ENCODE measurements around the gene RALB. TPM values are rescaled to one million over a fixed set of nuclear protein-coding genes. Genes with fewer than 3 reads are reported as not detected.

RALB gene
- total RNA-seq, 1 experiment from 2014 or later = 17.1 TPM

DNA sequence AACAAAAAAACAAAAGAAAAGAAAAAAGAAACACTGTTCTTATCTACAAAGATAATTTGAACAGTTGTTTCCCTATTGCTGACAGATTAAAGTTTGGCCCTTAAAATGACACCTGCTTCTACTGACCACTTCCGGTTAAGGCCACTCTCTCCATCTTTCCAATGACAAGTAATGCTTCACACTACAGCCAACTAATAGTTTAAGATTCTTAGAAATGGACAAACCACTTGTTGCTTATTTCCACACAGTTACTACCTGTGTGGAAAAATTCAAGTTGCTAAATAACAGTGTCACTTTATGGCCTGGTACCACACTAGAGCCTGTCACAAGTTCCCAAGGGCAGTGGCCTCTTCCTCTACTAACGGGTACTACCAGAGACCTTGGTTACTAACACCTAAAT lies 31.9 kb upstream of the RALB start:
- POLR2A ChIA-PET = no interaction called here
- Mint-ChIP-seq H3K27me3 (ENCODE audit: low read depth) (peaks cover 41% of the 10 kb centered on the region), H3K9me3 (peaks cover 11% of the 10 kb centered on the region), H3K27ac (no peak overlapping the region), H3K4me1 (peaks cover 15% of the 10 kb centered on the region), H3K36me3 (peaks cover 22% of the 10 kb centered on the region), H3K4me3 (no peak overlapping the region)
- ATAC-seq (no peak), DNase-seq (ENCODE audit: low spot score) (no peak)
- TF ChIP-seq, protein P1, sequence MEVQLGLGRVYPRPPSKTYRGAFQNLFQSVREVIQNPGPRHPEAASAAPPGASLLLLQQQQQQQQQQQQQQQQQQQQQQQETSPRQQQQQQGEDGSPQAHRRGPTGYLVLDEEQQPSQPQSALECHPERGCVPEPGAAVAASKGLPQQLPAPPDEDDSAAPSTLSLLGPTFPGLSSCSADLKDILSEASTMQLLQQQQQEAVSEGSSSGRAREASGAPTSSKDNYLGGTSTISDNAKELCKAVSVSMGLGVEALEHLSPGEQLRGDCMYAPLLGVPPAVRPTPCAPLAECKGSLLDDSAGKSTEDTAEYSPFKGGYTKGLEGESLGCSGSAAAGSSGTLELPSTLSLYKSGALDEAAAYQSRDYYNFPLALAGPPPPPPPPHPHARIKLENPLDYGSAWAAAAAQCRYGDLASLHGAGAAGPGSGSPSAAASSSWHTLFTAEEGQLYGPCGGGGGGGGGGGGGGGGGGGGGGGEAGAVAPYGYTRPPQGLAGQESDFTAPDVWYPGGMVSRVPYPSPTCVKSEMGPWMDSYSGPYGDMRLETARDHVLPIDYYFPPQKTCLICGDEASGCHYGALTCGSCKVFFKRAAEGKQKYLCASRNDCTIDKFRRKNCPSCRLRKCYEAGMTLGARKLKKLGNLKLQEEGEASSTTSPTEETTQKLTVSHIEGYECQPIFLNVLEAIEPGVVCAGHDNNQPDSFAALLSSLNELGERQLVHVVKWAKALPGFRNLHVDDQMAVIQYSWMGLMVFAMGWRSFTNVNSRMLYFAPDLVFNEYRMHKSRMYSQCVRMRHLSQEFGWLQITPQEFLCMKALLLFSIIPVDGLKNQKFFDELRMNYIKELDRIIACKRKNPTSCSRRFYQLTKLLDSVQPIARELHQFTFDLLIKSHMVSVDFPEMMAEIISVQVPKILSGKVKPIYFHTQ (CRISPR knock-in tag; IDR thresholded peaks at IDR 0.05) = no peak
- TF ChIP-seq, protein P2, sequence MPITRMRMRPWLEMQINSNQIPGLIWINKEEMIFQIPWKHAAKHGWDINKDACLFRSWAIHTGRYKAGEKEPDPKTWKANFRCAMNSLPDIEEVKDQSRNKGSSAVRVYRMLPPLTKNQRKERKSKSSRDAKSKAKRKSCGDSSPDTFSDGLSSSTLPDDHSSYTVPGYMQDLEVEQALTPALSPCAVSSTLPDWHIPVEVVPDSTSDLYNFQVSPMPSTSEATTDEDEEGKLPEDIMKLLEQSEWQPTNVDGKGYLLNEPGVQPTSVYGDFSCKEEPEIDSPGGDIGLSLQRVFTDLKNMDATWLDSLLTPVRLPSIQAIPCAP (CRISPR knock-in tag; IDR thresholded peaks at IDR 0.05) = no peak
- TF ChIP-seq HMGA2 (CRISPR knock-in tag; IDR thresholded peaks at IDR 0.05) (no peak), ZNF138 (CRISPR knock-in tag; conservative IDR thresholded peaks at IDR 0.05) (no peak), NR3C1 (CRISPR knock-in tag; conservative IDR thresholded peaks at IDR 0.05; ENCODE audit: low read depth) (no peak)
- TF ChIP-seq, protein P3, sequence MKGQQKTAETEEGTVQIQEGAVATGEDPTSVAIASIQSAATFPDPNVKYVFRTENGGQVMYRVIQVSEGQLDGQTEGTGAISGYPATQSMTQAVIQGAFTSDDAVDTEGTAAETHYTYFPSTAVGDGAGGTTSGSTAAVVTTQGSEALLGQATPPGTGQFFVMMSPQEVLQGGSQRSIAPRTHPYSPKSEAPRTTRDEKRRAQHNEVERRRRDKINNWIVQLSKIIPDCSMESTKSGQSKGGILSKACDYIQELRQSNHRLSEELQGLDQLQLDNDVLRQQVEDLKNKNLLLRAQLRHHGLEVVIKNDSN (CRISPR knock-in tag; IDR thresholded peaks at IDR 0.05) = no peak
- CTCF ChIA-PET = no interaction called here

- Mint-ChIP-seq H3K4me1 (peaks cover 11% of the 10 kb centered on the region), H3K27ac (no peak overlapping the region), H3K36me3 (peaks cover 22% of the 10 kb centered on the region), H3K9me3 (peaks cover 11% of the 10 kb centered on the region), H3K4me3 (peak overlapping the region; percentile 34; the same call in 1 of the 2 replicates), H3K27me3 (ENCODE audit: low read depth) (peaks cover 48% of the 10 kb centered on the region)
- no peak for DNase-seq (ENCODE audit: low spot score)
- CTCF ChIA-PET = no interaction called here
- no peak for ATAC-seq
- POLR2A ChIA-PET = no interaction called here
- TF ChIP-seq, protein P4, sequence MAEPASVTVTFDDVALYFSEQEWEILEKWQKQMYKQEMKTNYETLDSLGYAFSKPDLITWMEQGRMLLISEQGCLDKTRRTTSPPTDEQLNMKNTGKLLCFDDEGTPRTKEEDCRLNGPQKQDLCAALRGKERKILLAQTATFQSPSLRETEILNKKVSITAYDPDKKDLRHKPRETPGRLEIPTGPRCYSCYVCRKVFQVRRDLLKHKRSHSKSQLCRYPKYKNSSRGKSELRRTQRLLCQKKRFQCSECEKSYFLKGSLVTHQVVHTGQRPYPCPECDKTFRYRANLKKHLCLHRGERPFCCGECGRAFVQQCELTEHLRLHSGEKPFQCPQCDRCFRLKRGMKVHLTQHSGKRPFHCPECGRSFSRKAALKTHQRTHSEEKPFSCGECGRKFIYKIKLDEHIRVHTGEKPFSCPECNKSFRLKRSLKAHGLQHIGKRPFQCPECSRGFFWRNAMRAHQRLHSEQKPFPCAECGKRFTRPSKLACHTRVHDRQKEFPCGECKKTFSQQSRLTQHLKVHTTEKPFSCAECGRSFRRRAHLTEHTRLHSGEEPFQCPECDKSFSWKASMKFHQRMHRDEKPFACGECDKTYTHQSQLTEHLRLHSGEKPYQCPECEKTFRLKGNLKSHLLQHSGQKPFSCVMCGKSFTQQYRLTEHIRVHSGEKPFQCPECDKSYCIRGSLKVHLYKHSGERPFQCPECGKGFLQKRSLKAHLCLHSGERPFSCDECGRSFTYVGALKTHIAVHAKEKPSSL (CRISPR knock-in tag; conservative IDR thresholded peaks at IDR 0.05) = no peak
- TF ChIP-seq, protein P1 (CRISPR knock-in tag; IDR thresholded peaks at IDR 0.05) = no peak
- no peak for TF ChIP-seq TCF7 (CRISPR knock-in tag; IDR thresholded peaks at IDR 0.05; ENCODE audit: low read depth)
- no peak for TF ChIP-seq ZBTB43 (CRISPR knock-in tag; IDR thresholded peaks at IDR 0.05)
- no peak for TF ChIP-seq ZNF532 (CRISPR knock-in tag; IDR thresholded peaks at IDR 0.05; ENCODE audit: borderline replicate concordance)
- TF ChIP-seq ARID4B (CRISPR knock-in tag; IDR thresholded peaks at IDR 0.05; ENCODE audit: borderline replicate concordance) = no peak
- TF ChIP-seq, protein P2 (CRISPR knock-in tag; IDR thresholded peaks at IDR 0.05) = no peak
Observed at GRCh38 chr2:120221616-120222015, 31.0 kb upstream of the RALB start.
